ENCODE results near the gene KCNA5.
A peak's percentile ranks its signal among the peaks of the same experiment; 100 is the strongest.

Gene KCNA5

DNA sequence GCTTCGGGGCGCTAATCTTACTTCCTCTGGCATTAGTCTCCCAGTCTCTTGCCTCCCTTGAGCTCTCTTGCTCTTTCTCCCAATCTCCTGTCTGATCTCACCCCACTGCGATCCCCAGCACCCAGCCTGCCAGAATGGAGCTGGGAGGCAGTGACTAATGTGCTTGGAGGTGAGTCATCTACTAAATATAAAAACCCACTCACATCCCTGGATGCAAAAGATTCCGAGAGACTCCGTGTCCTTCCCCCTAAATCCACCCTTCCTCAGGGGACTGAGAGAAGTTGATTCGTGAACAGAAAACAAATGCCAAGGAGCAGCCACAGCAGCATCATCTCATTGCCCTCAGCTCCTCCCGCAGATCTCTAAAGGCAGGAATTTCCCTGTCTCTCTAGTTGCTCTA is 45.7 kb upstream of the KCNA5 start:
- no peak overlapping the region for H3K9ac ChIP-seq (ENCODE audit: low read depth, low read length)
- no peak overlapping the region for H3K4me3 ChIP-seq (ENCODE audit: low read depth in 1 of 2, low read length in 2 of 2)
- no peaks in the 10 kb centered on the region for H3K36me3 ChIP-seq (ENCODE audit: insufficient read depth, low read length)
- H3K79me2 ChIP-seq (ENCODE audit: insufficient read depth, low read length): no peaks in the 10 kb centered on the region
- H4K20me1 ChIP-seq (ENCODE audit: insufficient read depth, low read length): no peaks in the 10 kb centered on the region; the same call in 1 of the 2 replicates
- DNase-seq: no peak
- no peak for ATAC-seq (ENCODE audit: insufficient read depth, low read depth)
- TF ChIP-seq, protein P1, sequence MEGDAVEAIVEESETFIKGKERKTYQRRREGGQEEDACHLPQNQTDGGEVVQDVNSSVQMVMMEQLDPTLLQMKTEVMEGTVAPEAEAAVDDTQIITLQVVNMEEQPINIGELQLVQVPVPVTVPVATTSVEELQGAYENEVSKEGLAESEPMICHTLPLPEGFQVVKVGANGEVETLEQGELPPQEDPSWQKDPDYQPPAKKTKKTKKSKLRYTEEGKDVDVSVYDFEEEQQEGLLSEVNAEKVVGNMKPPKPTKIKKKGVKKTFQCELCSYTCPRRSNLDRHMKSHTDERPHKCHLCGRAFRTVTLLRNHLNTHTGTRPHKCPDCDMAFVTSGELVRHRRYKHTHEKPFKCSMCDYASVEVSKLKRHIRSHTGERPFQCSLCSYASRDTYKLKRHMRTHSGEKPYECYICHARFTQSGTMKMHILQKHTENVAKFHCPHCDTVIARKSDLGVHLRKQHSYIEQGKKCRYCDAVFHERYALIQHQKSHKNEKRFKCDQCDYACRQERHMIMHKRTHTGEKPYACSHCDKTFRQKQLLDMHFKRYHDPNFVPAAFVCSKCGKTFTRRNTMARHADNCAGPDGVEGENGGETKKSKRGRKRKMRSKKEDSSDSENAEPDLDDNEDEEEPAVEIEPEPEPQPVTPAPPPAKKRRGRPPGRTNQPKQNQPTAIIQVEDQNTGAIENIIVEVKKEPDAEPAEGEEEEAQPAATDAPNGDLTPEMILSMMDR (IDR thresholded peaks at IDR 0.05; ENCODE audit: borderline replicate concordance, extremely low read depth, low read length, poor library complexity, severe bottlenecking): no peak
- no peak for TF ChIP-seq EZH2 (IDR thresholded peaks at IDR 0.05; ENCODE audit: borderline replicate concordance, low read depth, low read length, severe bottlenecking)
- H3K4me2 ChIP-seq (ENCODE audit: insufficient read depth, low read length): no peak overlapping the region
- H3K4me1 ChIP-seq (ENCODE audit: insufficient read depth, low read length): no peaks in the 10 kb centered on the region
- no peak overlapping the region for H3K27ac ChIP-seq (ENCODE audit: low read length)
- H3K9me3 ChIP-seq (ENCODE audit: insufficient read depth, low read length, severe bottlenecking): no peaks in the 10 kb centered on the region
- H3K27me3 ChIP-seq (ENCODE audit: insufficient read depth, low read length, poor library complexity): peaks cover 20% of the 10 kb centered on the region
- no peak overlapping the region for H2AFZ ChIP-seq (ENCODE audit: low read depth, low read length)

DNA sequence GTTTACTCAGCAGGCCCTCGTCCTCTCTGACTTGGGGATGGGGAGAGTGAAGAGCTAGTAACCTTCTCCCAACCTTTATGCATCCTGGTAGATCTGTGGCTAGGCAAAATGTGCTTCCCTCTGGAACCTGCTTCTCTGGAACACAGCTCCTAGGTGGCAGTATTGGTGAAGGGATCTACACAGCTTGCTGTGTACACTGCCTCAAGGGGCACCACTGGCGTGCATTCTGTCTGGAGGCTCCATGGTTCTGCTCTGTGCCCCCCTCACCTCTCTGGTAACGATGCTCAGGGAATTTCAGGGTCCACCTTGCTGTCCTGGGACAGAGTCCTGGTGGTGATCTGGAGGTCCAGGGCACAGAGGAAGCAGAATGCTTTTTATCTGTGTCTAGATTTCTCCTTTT is 43.5 kb upstream of the KCNA5 start:
- no peaks in the 10 kb centered on the region for H3K79me2 ChIP-seq (ENCODE audit: insufficient read depth, low read length)
- no peaks in the 10 kb centered on the region for H3K36me3 ChIP-seq (ENCODE audit: insufficient read depth, low read length)
- H3K4me1 ChIP-seq (ENCODE audit: insufficient read depth, low read length): no peaks in the 10 kb centered on the region
- no peak for ATAC-seq (ENCODE audit: insufficient read depth, low read depth)
- H2AFZ ChIP-seq (ENCODE audit: low read depth, low read length): no peak overlapping the region
- H3K9ac ChIP-seq (ENCODE audit: low read depth, low read length): no peak overlapping the region
- H4K20me1 ChIP-seq (ENCODE audit: insufficient read depth, low read length): no peaks in the 10 kb centered on the region
- no peak overlapping the region for H3K27ac ChIP-seq (ENCODE audit: low read length)
- no peak overlapping the region for H3K4me3 ChIP-seq (ENCODE audit: low read depth in 1 of 2, low read length in 2 of 2)
- no peak for DNase-seq
- H3K4me2 ChIP-seq (ENCODE audit: insufficient read depth, low read length): no peak overlapping the region
- H3K27me3 ChIP-seq (ENCODE audit: insufficient read depth, low read length, poor library complexity): peaks cover 13% of the 10 kb centered on the region
- TF ChIP-seq, protein P1 (IDR thresholded peaks at IDR 0.05; ENCODE audit: borderline replicate concordance, extremely low read depth, low read length, poor library complexity, severe bottlenecking): peak; percentile 16
- no peak for TF ChIP-seq EZH2 (IDR thresholded peaks at IDR 0.05; ENCODE audit: borderline replicate concordance, low read depth, low read length, severe bottlenecking)
- H3K9me3 ChIP-seq (ENCODE audit: insufficient read depth, low read length, severe bottlenecking): no peaks in the 10 kb centered on the region

DNA sequence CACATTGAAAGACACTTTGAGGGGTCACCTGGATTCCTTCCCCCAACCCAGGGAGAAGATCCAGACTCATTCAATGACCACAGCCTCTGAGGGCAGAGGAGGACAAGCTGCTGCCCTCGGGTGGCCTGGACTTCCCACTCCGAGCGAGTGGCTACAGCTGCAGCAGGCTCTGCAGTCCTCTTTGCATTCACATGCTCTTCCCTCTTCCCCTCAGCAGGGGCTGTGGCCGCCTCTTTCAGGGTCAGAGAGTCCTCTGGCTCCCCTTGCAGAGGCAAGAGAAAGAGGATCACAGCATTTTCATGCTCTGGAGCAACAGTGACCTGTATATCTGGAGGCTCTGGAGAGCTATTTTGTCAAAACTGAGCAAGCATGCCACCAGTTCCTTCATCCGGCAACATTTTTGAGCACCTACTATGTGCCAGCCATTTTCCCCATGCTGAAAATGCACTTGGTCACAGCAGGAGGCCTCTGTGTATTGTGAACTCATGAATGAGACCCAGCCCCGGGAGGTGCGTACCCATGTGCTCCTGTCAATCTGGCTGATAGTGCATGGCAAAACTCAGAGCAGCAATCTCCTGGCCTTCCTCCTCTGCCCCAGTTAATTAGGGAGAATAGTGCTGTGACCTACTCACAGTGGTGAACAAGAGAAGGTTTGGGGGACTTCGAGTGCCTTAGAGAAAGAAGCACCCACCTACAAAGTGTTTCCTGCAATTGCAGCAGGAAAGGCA is 42.9 kb upstream of the KCNA5 start:
- TF ChIP-seq, protein P1 (IDR thresholded peaks at IDR 0.05; ENCODE audit: borderline replicate concordance, extremely low read depth, low read length, poor library complexity, severe bottlenecking): no peak
- TF ChIP-seq EZH2 (IDR thresholded peaks at IDR 0.05; ENCODE audit: borderline replicate concordance, low read depth, low read length, severe bottlenecking): no peak
- Histone ChIP-seq H3K4me1 (ENCODE audit: insufficient read depth, low read length) (no peaks in the 10 kb centered on the region), H3K9ac (ENCODE audit: low read depth, low read length) (no peak overlapping the region), H3K4me3 (ENCODE audit: low read depth in 1 of 2, low read length in 2 of 2) (no peak overlapping the region), H3K27ac (ENCODE audit: low read length) (no peak overlapping the region), H3K4me2 (ENCODE audit: insufficient read depth, low read length) (no peak overlapping the region), H3K9me3 (ENCODE audit: insufficient read depth, low read length, severe bottlenecking) (no peaks in the 10 kb centered on the region), H3K27me3 (ENCODE audit: insufficient read depth, low read length, poor library complexity) (peaks cover 11% of the 10 kb centered on the region), H4K20me1 (ENCODE audit: insufficient read depth, low read length) (no peaks in the 10 kb centered on the region), H3K79me2 (ENCODE audit: insufficient read depth, low read length) (no peaks in the 10 kb centered on the region), H2AFZ (ENCODE audit: low read depth, low read length) (no peak overlapping the region), H3K36me3 (ENCODE audit: insufficient read depth, low read length) (no peaks in the 10 kb centered on the region)
- ATAC-seq (ENCODE audit: insufficient read depth, low read depth) (no peak), DNase-seq (no peak)
